ENCODE data around the gene ABHD2. TPM values are rescaled to one million over a fixed set of nuclear protein-coding genes. Genes with fewer than 3 reads are reported as not detected.

Gene ABHD2
- total and polyA plus RNA-seq, 2 experiments from 2014 or later: 5.2 to 15.2 TPM

- no peak overlapping the region for H3K4me2 ChIP-seq
- H3K27me3 Mint-ChIP-seq (ENCODE audit: insufficient read depth, low read depth, poor library complexity): peaks cover 5% of the 10 kb centered on the region
- H3K79me2 ChIP-seq (replicated peaks; ENCODE audit: insufficient read depth): peaks cover 4% of the 10 kb centered on the region
Observed at GRCh38 chr15:89096664-89097063, 8.4 kb downstream of the ABHD2 start.

More at GRCh38 chr15:89096664-89097063, 8.4 kb downstream of the ABHD2 start:
- Mint-ChIP-seq H3K4me3 (no peak overlapping the region), H3K4me1 (peaks cover 30% of the 10 kb centered on the region), H3K36me3 (ENCODE audit: low read depth) (peaks cover 3% of the 10 kb centered on the region; the same call in 1 of the 3 replicates), H3K27ac (no peak overlapping the region), H3K9me3 (no peaks in the 10 kb centered on the region)
- Histone ChIP-seq H3K4me1 (ENCODE audit: insufficient read depth) (0 out of 2 replicates have a peak, but pooled peaks cover 4% of the 10 kb centered on the region), H3K27me3 (ENCODE audit: insufficient read depth) (no peaks in the 10 kb centered on the region), H3K9me2 (ENCODE audit: insufficient read depth) (no peaks in the 10 kb centered on the region), H4K20me1 (replicated peaks; ENCODE audit: insufficient read depth) (no peaks in the 10 kb centered on the region), H2AFZ (no peak overlapping the region), H3F3A (replicated peaks; ENCODE audit: low read depth) (no peaks in the 10 kb centered on the region), H3K27ac (ENCODE audit: low read depth) (no peak overlapping the region), H3K36me3 (ENCODE audit: insufficient read depth) (no peaks in the 10 kb centered on the region), H3K4me3 (no peak overlapping the region)
- TF ChIP-seq NANOG (IDR thresholded peaks at IDR 0.05; ENCODE audit: borderline replicate concordance): no peak
- TF ChIP-seq ETS1 (IDR thresholded peaks at IDR 0.05): no peak
- no peak for TF ChIP-seq CREB1 (CRISPR knock-in tag; IDR thresholded peaks at IDR 0.05; ENCODE audit: low read depth)
- TF ChIP-seq ZNF114 (CRISPR knock-in tag; IDR thresholded peaks at IDR 0.05): no peak
- TF ChIP-seq EZH2phosphoT487 (IDR thresholded peaks at IDR 0.05; ENCODE audit: unreplicated experiment): no peak
- TF ChIP-seq ZNF462 (CRISPR knock-in tag; IDR thresholded peaks at IDR 0.05): no peak
- no peak for TF ChIP-seq EZH2 (IDR thresholded peaks at IDR 0.05; ENCODE audit: low read depth, unreplicated experiment)
- TF ChIP-seq REST (IDR thresholded peaks at IDR 0.05; ENCODE audit: unreplicated experiment): no peak
- no peak for TF ChIP-seq ZNF331 (CRISPR knock-in tag; IDR thresholded peaks at IDR 0.05; ENCODE audit: low read depth)
- TF ChIP-seq CTCF (conservative IDR thresholded peaks at IDR 0.05; ENCODE audit: low read depth in 2 of 2): no peak
- no peak for TF ChIP-seq POLR2AphosphoS5 (IDR thresholded peaks at IDR 0.05; ENCODE audit: low read depth)
- no peak for TF ChIP-seq STAT1 (IDR thresholded peaks at IDR 0.05; ENCODE audit: unreplicated experiment)
- TF ChIP-seq JUNB (IDR thresholded peaks at IDR 0.05; ENCODE audit: unreplicated experiment): no peak
- no peak for ATAC-seq
- no peak for DNase-seq (ENCODE audit: low spot score)

All from GM23338 (cell line).